ACHN (cell line): ENCODE data around the gene TEX9.
"Not testable (repeated sequence)": the region's sequence is repeated elsewhere in the genome, so short reads cannot be mapped to it uniquely, and the experiment has no call there.

Experiments
- DNase-seq: peaks from one replicate; pipeline ENCODE4 v3.0.0-alpha.2; 2015
- in situ Hi-C: cut with HindIII; loops from 2 replicates; pipeline ENCODE4 v1.10.0; 2017; ENCODE audit warnings: low sequenced_read_pairs, low pct_ligation_motif_present, low pct_unique_long_range_greater_than_20kb

Gene TEX9

GRCh38 chr15:56413114-56413733 is 48.0 kb downstream of the TEX9 start:
- DNase-seq, in situ Hi-C loops: not testable (repeated sequence)

- DNase-seq: no peak
- in situ Hi-C loops: no loop called here
Observed at GRCh38 chr15:56425276-56425675, 60.0 kb downstream of the TEX9 start.

- in situ Hi-C loops: no loop called here
- DNase-seq: no peak
Observed at GRCh38 chr15:56425976-56426375, 60.8 kb downstream of the TEX9 start.

- DNase-seq: peak; percentile 41
- in situ Hi-C loops: no loop called here
Observed at GRCh38 chr15:56428821-56429458, 63.7 kb downstream of the TEX9 start.

GRCh38 chr15:56432304-56432703 is 67.1 kb downstream of the TEX9 start:
- no peak for DNase-seq
- in situ Hi-C loops: no loop called here

- in situ Hi-C loops: no loop called here
- DNase-seq: no peak
Observed at GRCh38 chr15:56440214-56440770, 75.1 kb downstream of the TEX9 start.

GRCh38 chr15:56442354-56442753 is 77.1 kb downstream of the TEX9 start:
- no peak for DNase-seq
- in situ Hi-C loops: no loop called here

- in situ Hi-C loops: no loop called here
- DNase-seq: no peak
Observed at GRCh38 chr15:56445746-56446145, 80.5 kb downstream of the TEX9 start.

- no peak for DNase-seq
- in situ Hi-C loops: no loop called here
Observed at GRCh38 chr15:56454836-56455235, 89.6 kb downstream of the TEX9 start.

- in situ Hi-C loops: no loop called here
- DNase-seq: no peak
Observed at GRCh38 chr15:56456229-56456628, 91.0 kb downstream of the TEX9 start.

GRCh38 chr15:56459096-56459495 is 93.9 kb downstream of the TEX9 start:
- in situ Hi-C loops: no loop called here
- DNase-seq: no peak

GRCh38 chr15:56460071-56460470 is 94.8 kb downstream of the TEX9 start:
- in situ Hi-C loops: no loop called here
- DNase-seq: no peak

- in situ Hi-C loops: no loop called here
- no peak for DNase-seq
Observed at GRCh38 chr15:56460947-56461346, 95.7 kb downstream of the TEX9 start.

- peak; percentile 97 for DNase-seq
- in situ Hi-C loops: no loop called here
Observed at GRCh38 chr15:56464893-56465520, 99.8 kb downstream of the TEX9 start, which contains the start of gene MNS1. Gene MNS1 (minus strand): TSS chr15:56465137. CDS start chr15:56464972, 165 bp downstream.

- in situ Hi-C loops: no loop called here
- DNase-seq: peak; percentile 64
Observed at GRCh38 chr15:56467616-56468015, 102.4 kb downstream of the TEX9 start.

GRCh38 chr15:56468401-56468800 is 103.2 kb downstream of the TEX9 start:
- DNase-seq: peak; percentile 62

GRCh38 chr15:56469483-56469882 is 104.3 kb downstream of the TEX9 start:
- in situ Hi-C loops: no loop called here
- peak; percentile 12 for DNase-seq

More at GRCh38 chr15:56468401-56468800, 103.2 kb downstream of the TEX9 start:
- in situ Hi-C loops: no loop called here

GRCh38 chr15:56471440-56472069 is 106.3 kb downstream of the TEX9 start:
- no peak for DNase-seq
- in situ Hi-C loops: no loop called here

GRCh38 chr15:56472278-56472677 is 107.1 kb downstream of the TEX9 start:
- in situ Hi-C loops: no loop called here
- no peak for DNase-seq
